ENCODE measurements around the gene HOXD4.

DNA sequence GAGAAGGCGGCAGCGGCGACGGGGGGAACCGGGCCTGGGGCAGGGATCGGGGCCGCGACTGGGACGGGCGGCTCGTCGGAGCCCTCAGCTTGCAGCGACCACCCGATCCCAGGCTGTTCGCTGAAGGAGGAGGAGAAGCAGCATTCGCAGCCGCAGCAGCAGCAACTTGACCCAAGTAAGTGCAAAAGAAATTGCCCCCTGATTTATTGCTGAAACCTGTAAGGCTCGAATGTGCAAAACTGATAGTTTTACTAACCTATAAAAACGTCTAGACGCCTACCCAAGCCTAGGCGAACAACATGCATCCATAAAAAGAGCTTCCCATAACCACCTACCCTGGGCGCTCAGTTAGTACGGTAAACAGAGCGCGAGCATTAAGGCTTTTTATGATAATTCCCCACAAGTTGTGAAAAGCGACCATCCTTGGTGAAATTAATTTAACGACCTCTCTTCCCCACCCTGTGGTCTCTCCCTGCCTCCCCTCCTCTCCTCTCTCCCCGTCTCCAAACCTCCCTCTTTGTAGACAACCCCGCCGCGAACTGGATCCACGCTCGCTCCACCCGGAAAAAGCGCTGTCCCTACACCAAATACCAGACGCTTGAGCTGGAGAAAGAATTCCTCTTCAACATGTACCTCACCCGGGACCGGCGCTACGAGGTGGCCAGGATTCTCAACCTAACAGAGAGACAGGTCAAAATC is 27.8 kb upstream of the HOXD4 start:
- TF ChIP-seq, protein P1, sequence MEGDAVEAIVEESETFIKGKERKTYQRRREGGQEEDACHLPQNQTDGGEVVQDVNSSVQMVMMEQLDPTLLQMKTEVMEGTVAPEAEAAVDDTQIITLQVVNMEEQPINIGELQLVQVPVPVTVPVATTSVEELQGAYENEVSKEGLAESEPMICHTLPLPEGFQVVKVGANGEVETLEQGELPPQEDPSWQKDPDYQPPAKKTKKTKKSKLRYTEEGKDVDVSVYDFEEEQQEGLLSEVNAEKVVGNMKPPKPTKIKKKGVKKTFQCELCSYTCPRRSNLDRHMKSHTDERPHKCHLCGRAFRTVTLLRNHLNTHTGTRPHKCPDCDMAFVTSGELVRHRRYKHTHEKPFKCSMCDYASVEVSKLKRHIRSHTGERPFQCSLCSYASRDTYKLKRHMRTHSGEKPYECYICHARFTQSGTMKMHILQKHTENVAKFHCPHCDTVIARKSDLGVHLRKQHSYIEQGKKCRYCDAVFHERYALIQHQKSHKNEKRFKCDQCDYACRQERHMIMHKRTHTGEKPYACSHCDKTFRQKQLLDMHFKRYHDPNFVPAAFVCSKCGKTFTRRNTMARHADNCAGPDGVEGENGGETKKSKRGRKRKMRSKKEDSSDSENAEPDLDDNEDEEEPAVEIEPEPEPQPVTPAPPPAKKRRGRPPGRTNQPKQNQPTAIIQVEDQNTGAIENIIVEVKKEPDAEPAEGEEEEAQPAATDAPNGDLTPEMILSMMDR (IDR thresholded peaks at IDR 0.05): no peak
- TF ChIP-seq SIN3A (IDR thresholded peaks at IDR 0.05; ENCODE audit: borderline replicate concordance, insufficient read depth, low read depth, low read length) (no peak), POLR2AphosphoS5 (IDR thresholded peaks at IDR 0.05; ENCODE audit: low read depth, low read length) (no peak), TCF7L2 (IDR thresholded peaks at IDR 0.05; ENCODE audit: low read depth, low read length) (no peak)
